Natural killer cell (primary cell): ENCODE data around the gene ZNF532. TPM values are rescaled to one million over a fixed set of nuclear protein-coding genes. Genes with fewer than 3 reads are reported as not detected.

Source experiments
- ATAC-seq, 3 donors: fragments of 150-1000 bp in 2 of 3; fragments of 200-7000 bp in 1 of 3; cut with Tn5 transposase; 1 replicate in 1 of 3; 2 replicates in 2 of 3; pipeline ENCODE4 v1.10.0; 2021; ENCODE audit warnings: mild to moderate bottlenecking in 2 of 3, moderate library complexity in 2 of 3
- DNase-seq, 2 donors: peaks; one replicate each; pipeline versions ENCODE4 v3.0.0 to v3.0.0-alpha.2; 2013 to 2021; ENCODE audit warnings: mixed read lengths in 1 of 2
- H3K27ac ChIP-seq: one replicate; pipeline ENCODE4 v1.5.1; 2013; ENCODE audit warnings: mild to moderate bottlenecking, low read length
- H3K27me3 ChIP-seq: one replicate; pipeline ENCODE4 v1.6.1; 2013; ENCODE audit warnings: low read length; ENCODE audit not compliant: control insufficient read depth, insufficient read depth
- H3K36me3 ChIP-seq: one replicate; pipeline ENCODE4 v1.6.1; 2013; ENCODE audit warnings: low read length; ENCODE audit not compliant: control insufficient read depth, insufficient read depth
- H3K4me1 ChIP-seq: one replicate; pipeline ENCODE4 v1.6.1; 2013; ENCODE audit warnings: low read length; ENCODE audit not compliant: control insufficient read depth, insufficient read depth
- H3K4me3 ChIP-seq: one replicate; pipeline ENCODE4 v1.5.1; 2013; ENCODE audit warnings: low read length
- H3K9me3 ChIP-seq: one replicate; pipeline ENCODE4 v1.6.1; 2013; ENCODE audit warnings: low read length; ENCODE audit not compliant: control insufficient read depth, insufficient read depth
- H3K27ac Mint-ChIP-seq, 2 donors: one replicate each; pipeline ENCODE4 v1.8.0; 2022; ENCODE audit warnings: mild to moderate bottlenecking in 2 of 2, mixed read lengths in 2 of 2, moderate library complexity in 1 of 2
- H3K27me3 Mint-ChIP-seq, 2 donors: one replicate each; pipeline ENCODE4 v1.8.0; 2022; ENCODE audit warnings: low read depth in 2 of 2, mixed read lengths in 2 of 2
- H3K36me3 Mint-ChIP-seq: one replicate; pipeline ENCODE4 v1.8.0; 2022; ENCODE audit warnings: mixed read lengths
- H3K4me1 Mint-ChIP-seq, 2 donors: one replicate each; pipeline ENCODE4 v1.8.0; 2022; ENCODE audit warnings: mixed read lengths in 2 of 2
- H3K4me3 Mint-ChIP-seq: one replicate; pipeline ENCODE4 v1.8.0; 2022; ENCODE audit warnings: mild to moderate bottlenecking, moderate library complexity, mixed read lengths
- H3K9me3 Mint-ChIP-seq, 2 donors: one replicate each; pipeline ENCODE4 v1.8.0; 2022; ENCODE audit warnings: mixed read lengths in 2 of 2
- WGBS: methylation state at CpG from one replicate; pipeline ENCODE4 v1.1.7; 2013; ENCODE audit warnings: missing lambda C conversion rate; ENCODE audit not compliant: insufficient coverage; 5-methylcytosine and 5-hydroxymethylcytosine counted together
- intact Hi-C: fragments of 100-400 bp; cut with micrococcal nuclease; formaldehyde crosslinking; loops from one replicate; pipeline ENCODE4 v1.14.2; 2022
- total RNA-seq, 4 donors: library from RNA; stranded (reverse); fragments of 120-200 nt in 1 of 4; gene quantifications; one replicate each; pipeline versions ENCODE4 v1.2.3 to v1.2.4, GENCODE V29; 2013 to 2022
- TF ChIP-seq, protein P1 (sequence below): fragments of 200-600 bp; IDR thresholded peaks from one replicate; pipeline ENCODE4 v1.8.0; 2022; ENCODE audit warnings: antibody characterized with exemption

ZNF532 gene
- total RNA-seq, 3 donors from 2014 or later (not counting 1 experiment from before 2014, with no cell fraction given): 4.8 to 28.5 (median 6.1) TPM

DNA sequence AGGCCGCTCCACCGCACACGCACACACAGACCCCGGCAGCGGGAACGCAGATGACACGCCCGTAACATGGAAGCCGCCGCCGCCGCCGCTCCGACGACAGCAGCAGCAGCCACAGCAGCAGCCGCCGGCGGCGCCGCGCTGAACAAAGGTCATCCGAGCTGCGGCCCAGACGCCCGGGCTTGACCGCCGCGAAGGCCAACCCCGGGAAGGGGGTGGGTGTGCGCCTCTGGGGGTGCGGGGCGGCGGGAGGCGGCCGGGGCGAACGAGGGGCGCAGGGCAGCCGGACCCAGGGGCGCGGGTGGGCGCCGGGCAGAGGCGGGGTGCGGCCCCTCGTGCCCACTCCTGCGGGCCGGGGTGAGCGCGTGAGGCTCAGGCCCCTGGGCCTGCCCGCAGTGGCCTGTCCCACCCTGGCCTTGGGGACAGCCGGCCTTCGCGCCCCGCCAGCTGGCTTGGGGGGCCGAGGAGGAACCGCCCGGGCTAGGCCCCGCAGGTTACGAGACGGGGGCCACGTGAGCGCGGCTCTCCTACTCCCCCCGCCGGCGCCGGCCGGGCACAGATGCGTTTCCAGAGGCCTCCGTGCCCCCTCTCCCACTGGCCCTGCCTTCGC, 1.0 kb upstream of the ZNF532 start:
- H3K27ac Mint-ChIP-seq: no peak overlapping the region
- H3K27me3 Mint-ChIP-seq: peaks cover 34 to 61% of the 10 kb centered on the region in 2 donors
- Histone ChIP-seq H3K9me3 (no peaks in the 10 kb centered on the region), H3K4me1 (peaks cover 11% of the 10 kb centered on the region), H3K27ac (peak overlapping the region; percentile 32), H3K27me3 (peaks cover 3% of the 10 kb centered on the region), H3K36me3 (no peaks in the 10 kb centered on the region), H3K4me3 (no peak overlapping the region)
- TF ChIP-seq, protein P1, sequence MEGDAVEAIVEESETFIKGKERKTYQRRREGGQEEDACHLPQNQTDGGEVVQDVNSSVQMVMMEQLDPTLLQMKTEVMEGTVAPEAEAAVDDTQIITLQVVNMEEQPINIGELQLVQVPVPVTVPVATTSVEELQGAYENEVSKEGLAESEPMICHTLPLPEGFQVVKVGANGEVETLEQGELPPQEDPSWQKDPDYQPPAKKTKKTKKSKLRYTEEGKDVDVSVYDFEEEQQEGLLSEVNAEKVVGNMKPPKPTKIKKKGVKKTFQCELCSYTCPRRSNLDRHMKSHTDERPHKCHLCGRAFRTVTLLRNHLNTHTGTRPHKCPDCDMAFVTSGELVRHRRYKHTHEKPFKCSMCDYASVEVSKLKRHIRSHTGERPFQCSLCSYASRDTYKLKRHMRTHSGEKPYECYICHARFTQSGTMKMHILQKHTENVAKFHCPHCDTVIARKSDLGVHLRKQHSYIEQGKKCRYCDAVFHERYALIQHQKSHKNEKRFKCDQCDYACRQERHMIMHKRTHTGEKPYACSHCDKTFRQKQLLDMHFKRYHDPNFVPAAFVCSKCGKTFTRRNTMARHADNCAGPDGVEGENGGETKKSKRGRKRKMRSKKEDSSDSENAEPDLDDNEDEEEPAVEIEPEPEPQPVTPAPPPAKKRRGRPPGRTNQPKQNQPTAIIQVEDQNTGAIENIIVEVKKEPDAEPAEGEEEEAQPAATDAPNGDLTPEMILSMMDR: no peak
- H3K4me3 Mint-ChIP-seq: peak overlapping the region; percentile 68
- 4% methylated on average over 71 of the region's 72 CpGs for WGBS
- no peaks in the 10 kb centered on the region for H3K9me3 Mint-ChIP-seq
- peaks cover 5 to 12% of the 10 kb centered on the region in 2 donors for H3K4me1 Mint-ChIP-seq
- ATAC-seq (peak; percentile 38 to 76 (median 56)), DNase-seq (peak in 1 of 2 donors; percentile 51)
- intact Hi-C loops: no loop called here
- H3K36me3 Mint-ChIP-seq: no peaks in the 10 kb centered on the region

DNA sequence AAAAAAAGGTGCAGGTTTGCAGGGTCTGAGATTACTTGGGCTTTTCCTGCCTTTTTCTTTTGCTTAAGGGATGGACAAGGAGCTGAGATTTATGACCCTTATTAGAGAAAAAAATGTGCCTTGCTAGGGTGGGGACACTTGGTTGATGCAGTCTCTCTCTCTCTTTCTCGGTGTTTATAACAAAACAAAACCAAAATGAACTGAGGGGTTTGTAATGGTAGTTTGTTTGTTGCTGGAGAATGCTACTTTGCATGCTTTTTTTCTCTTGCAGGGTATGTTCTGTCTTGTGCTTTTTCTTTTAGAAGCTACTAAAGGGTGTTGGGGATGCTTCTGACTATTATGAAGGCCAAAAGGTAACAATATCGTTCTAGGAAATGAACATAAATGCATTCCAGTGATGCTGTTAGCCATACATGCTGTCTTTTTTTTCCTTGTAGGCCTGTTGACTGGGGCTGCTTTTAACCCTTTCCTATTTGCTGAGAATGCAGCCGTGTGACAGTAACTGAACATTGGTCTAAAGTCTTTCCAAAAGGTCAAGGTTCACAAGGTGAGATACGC, 435 bp downstream of the ZNF532 start:
- no peak overlapping the region for H3K27ac Mint-ChIP-seq
- WGBS: 94% methylated on average over 3 of the region's 4 CpGs
- TF ChIP-seq, protein P1: no peak
- ATAC-seq (no peak), DNase-seq (no peak)
- no peaks in the 10 kb centered on the region for H3K36me3 Mint-ChIP-seq
- Histone ChIP-seq H3K27ac (no peak overlapping the region), H3K4me1 (peaks cover 11% of the 10 kb centered on the region), H3K9me3 (no peaks in the 10 kb centered on the region), H3K4me3 (no peak overlapping the region), H3K27me3 (peaks cover 3% of the 10 kb centered on the region), H3K36me3 (no peaks in the 10 kb centered on the region)
- H3K4me1 Mint-ChIP-seq: peaks cover 5 to 12% of the 10 kb centered on the region in 2 donors
- intact Hi-C loops: no loop called here
- no peaks in the 10 kb centered on the region for H3K9me3 Mint-ChIP-seq
- peak overlapping the region; percentile 52 for H3K4me3 Mint-ChIP-seq
- H3K27me3 Mint-ChIP-seq: peaks cover 33 to 76% of the 10 kb centered on the region in 2 donors

DNA sequence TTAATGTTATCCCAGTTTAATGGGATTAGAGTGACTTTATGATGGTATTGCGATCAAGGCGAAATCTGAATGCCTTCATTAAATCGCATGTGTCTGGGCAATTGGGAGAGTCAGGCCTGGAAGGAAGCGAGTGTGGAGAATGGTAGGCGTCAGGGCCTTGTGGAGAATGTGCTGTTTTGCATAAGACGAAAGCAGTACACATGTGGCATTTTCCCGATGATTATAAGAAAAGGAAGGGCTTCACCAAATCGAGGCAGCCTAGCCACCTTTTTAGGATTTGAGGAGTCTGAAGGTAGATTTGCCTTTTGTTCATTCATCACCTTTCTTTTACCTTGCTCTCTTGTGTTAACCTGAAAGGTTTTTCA, 1.0 kb downstream of the ZNF532 start:
- Mint-ChIP-seq H3K27me3 (peaks cover 37 to 80% of the 10 kb centered on the region in 2 donors), H3K27ac (no peak overlapping the region), H3K4me1 (peaks cover 5 to 12% of the 10 kb centered on the region in 2 donors), H3K4me3 (no peak overlapping the region), H3K9me3 (no peaks in the 10 kb centered on the region), H3K36me3 (no peaks in the 10 kb centered on the region)
- no peak overlapping the region for H3K4me3 ChIP-seq
- 94% methylated on average over 8 of the region's 8 CpGs for WGBS
- no peaks in the 10 kb centered on the region for H3K36me3 ChIP-seq
- H3K9me3 ChIP-seq: no peaks in the 10 kb centered on the region
- peaks cover 3% of the 10 kb centered on the region for H3K27me3 ChIP-seq
- H3K27ac ChIP-seq: no peak overlapping the region
- peaks cover 11% of the 10 kb centered on the region for H3K4me1 ChIP-seq
- intact Hi-C loops: no loop called here
- ATAC-seq: no peak
- no peak for DNase-seq
- TF ChIP-seq, protein P1: no peak
